Activated naive CD4-positive, alpha-beta T cell (primary cell): ENCODE data around the gene EFEMP1.
"Not testable (repeated sequence)": the region's sequence is repeated elsewhere in the genome, so short reads cannot be mapped to it uniquely, and the experiment has no call there.

Experiments
- DNase-seq, 4 experiments: peaks; one replicate each; lab custom pipeline; 2025; lab: John Stamatoyannopoulos, UW

EFEMP1 gene

DNA sequence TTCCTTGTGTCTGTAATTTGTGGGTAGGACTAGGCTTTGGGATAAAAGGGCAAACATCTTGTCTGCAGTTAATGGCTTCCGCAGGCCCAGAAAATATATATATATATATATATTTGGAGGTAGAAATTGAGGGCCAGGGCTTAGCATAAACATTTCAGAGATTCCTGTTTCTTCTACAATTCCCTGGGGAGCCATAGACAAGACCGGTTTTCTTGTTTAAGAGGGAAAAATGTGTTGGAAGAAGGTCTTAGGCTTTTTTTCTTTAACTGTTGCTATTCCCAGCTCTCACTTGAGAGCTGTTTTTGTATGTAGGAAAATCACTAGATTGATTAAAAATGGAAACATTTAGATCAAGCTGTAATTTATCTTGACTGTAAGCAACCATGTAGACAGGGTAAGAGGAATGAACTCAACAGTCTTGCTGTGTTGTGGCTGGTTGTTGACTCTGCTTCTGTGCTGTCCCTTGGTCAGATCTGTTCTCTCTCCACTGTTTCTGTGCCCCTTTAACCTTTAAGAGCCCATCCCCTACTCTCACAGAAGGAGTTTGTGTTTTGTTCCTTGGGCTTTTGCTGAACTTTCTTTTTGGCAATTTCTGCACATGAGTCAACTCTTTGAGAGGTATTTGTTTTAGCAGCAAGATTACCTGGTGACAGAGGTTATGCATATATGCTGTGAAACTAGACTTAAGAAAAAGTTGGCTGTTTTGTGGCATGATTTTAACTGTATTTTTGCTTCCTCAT, 58.3 kb downstream of the EFEMP1 start:
- no peak for DNase-seq

DNA sequence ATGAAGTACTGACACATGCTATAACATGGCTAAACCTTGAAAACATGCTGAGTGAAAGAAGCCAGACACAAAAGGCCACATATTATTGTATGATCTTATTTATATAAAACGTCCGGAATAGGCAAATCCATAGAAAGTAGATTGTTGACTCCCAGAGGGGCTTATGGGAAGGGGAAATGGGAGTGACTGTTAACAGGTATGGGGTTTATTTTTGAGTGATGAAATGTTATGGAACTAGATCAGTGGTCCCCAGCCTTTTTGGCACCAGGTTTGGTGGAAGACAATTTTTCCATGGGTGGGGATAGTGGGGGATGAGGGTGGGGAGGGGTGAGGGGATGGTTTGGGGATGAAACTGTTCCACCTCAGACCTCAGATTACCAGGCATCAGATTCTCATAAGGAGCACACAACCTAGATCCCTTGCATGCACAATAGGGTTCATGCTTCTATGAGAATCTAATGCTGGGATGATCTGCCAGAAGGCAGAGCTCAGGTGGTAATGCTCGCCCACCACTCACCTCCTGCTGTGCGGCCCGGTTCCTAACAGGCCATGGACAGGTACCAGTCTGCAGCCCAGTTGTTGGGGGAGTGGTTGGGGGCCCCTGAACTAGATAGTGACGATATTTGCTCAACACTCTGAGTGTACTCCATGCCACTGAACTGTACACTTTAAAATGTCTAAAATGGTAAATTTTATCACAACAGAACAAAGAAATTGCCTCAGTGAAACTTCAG, 59.1 kb downstream of the EFEMP1 start:
- DNase-seq, result no peak

DNA sequence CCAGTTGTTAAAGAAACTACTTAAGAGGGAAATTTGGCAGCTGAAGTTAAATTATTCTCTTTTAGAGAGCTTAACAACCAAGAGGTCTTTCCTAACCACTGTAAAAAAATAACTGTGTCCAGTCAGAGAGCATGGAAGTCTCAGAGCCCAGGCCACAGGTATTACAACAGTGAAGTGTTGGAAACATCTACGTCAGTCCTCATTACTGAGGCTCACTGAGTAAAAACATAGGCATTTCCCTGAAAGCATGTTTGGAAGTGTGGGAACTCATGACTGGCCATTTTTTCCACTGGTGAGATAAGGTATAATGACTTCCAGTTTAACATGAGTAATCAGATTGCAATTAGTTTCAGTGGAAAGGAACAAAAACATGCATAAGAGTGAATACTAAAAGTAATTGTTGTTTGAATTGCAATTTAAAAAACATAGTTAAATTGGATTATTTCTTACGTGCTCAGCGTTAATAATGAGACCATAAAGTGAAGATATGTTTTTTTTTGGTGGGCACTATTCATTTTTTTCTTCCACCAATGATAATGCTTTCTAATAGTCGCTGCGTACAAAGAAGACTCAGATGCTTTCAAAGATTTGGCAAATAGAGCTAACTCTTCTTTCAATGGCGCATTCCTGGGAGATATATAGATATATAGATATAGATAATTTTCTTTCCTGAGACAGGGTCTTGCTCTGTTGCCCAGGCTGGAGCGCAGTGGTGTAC, 60.8 kb downstream of the EFEMP1 start:
- DNase-seq, result no peak

DNA sequence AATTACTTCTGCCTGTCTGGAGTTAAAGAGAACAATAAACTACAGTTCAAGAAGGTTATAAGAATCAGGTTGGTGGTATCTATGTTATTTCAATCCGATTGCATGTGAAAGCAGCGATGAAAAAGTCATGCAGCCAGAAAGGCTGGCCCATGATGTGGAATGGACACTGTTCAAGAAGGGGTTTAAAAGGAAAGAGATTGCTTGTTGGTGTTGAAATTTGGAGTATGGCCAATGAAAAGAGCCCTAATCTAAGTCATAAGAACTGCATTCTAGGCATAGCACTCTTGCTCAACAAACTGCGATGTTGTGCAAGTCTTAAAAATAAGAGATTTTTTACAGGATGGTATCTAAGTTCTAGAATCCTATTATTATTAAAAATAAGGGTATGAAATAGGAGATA, 61.3 kb downstream of the EFEMP1 start:
- no peak for DNase-seq

- DNase-seq, result no peak
Observed at GRCh38 chr2:55861733-55862132, 61.8 kb downstream of the EFEMP1 start.

DNA sequence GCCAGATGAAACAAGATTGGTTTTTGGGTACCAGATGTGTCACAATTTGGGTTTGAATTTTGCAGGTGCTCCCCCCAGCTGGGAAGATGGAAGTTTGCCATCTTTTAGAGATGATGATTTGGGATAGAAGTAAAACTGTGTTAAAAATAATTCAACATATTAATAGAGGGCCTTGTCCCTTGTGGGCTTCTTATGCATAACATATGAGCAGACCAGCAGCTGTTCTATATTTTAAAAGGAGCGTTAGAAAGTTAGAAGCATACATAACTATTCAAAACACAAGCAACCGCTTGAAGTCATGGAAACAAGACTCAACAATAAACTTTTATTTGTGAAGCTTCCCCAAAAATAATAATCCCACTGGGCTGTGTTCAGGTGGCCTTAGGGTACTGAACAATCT, 62.8 kb downstream of the EFEMP1 start:
- no peak for DNase-seq

- DNase-seq, result no peak
Observed at GRCh38 chr2:55859875-55860274, 63.7 kb downstream of the EFEMP1 start.

DNA sequence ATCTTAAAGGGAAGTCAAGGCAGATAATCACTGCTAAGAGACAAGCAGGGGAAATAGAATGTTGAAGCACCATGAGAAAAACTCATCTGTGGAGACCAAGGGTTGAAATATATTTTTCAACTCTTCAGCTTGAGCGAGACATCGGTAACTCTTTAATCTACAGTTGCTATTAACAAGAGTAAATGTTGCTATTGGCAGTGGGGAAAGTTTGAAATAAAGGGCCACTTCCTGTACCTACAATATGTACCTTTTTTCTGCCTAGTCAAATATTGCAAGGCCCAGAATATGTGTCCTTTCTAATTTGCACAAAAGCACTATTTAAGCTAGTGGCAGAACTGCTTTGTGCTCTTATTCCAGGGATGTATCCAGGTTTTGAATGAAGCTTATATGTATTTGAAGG, 65.8 kb downstream of the EFEMP1 start:
- DNase-seq, result no peak

- no peak for DNase-seq
Observed at GRCh38 chr2:55856936-55857335, 66.6 kb downstream of the EFEMP1 start.

DNA sequence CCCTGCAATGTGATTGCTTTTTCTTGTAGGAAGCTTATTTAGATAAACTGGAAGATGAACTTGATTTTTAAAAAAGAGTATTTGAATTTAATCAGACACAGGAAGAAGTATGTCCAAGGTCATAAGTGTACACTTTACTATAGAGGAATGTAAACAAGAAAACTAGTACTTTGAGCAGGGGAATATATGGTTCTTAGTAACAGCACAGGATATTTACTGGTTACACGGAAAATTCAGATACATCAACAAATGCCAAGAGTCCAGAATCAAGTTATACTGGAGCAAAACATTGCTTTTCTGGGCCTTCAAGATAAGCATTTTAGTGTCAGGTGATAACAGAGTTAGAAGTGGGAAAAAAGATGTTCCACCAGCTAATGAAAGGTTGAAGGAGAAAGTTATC, 75.5 kb downstream of the EFEMP1 start:
- no peak for DNase-seq

DNA sequence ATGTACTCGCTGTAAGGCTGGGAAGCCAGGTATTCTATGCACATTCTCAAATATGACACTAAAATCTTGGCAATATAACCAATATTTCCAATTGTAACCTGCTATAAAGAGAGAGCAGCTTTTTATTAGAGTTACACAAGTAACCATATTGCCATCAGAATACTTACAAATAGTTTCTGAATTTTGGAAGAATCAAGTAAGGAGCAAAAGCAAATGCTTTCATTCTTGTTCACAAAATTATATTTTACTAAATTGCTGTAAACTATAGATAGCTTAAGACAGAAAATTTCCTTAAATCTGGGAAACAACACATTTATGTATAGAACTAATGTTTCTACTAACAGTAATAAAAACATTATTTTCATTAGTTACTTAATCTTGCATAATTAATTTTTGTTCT, 77.2 kb downstream of the EFEMP1 start:
- DNase-seq, result no peak

GRCh38 chr2:55844986-55845385, 78.6 kb downstream of the EFEMP1 start:
- no peak for DNase-seq

GRCh38 chr2:55843994-55844345, 79.6 kb downstream of the EFEMP1 start:
- no peak for DNase-seq

DNA sequence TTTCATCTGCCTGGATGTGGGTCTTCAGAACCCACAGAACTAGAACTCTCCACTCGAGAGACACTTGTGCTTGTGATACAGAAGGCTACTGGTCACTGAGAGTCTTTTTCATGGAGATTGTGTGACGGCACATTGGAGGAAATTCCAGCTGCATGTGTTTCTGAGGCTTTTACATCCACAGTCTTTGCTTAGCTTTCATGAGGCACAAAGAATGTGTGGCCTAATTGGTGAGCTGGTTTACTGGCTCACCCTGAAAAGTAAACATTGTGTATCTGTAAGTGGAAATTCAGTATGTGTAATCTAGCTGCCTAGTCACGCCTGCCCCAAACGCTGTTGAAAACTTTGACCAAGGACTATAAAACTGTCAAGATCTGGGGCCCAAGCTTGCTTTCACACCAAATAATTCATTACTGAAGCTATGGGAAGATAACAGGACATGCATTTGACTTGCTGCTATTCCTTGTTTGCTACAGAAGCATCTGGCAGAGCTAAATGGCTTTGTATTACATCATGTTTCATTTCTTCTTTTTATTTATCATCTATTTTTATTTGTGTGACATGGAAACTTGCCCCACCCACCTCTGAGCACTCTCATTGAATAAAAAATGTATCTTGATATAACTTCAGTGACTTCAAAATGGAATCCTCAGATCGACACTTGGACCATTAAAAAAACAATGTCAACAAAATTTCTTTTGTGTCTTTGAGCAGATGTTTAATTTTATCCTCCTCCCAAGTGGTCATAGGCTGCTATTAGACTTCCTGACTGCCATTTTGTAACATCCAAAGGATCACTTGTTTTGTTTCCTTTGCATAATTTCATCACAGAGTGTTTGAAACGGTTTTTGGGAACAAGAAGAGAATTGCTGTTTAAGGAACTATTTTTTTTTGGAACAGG, 80.2 kb downstream of the EFEMP1 start:
- no peak for DNase-seq

GRCh38 chr2:55842046-55842445, 81.5 kb downstream of the EFEMP1 start:
- no peak for DNase-seq

DNA sequence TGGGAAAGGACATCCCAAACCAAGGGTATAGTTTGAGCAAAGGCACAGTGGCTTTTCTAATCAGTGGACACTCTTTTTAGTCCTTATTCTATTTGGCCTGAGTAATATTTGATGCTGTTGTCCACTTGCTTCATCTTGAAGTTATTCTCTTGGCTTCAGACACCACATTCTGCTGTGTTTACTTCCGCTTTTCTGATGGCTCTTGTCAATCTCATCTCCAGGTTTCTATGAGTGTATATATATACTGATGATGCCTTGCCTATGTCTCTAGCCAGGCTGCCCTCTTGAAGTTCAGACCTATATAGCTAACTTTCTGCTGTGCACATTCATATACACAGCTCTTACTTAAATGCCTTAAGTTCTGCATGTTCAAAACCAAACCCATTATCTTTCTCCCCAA, 83.1 kb downstream of the EFEMP1 start:
- DNase-seq, result no peak

DNA sequence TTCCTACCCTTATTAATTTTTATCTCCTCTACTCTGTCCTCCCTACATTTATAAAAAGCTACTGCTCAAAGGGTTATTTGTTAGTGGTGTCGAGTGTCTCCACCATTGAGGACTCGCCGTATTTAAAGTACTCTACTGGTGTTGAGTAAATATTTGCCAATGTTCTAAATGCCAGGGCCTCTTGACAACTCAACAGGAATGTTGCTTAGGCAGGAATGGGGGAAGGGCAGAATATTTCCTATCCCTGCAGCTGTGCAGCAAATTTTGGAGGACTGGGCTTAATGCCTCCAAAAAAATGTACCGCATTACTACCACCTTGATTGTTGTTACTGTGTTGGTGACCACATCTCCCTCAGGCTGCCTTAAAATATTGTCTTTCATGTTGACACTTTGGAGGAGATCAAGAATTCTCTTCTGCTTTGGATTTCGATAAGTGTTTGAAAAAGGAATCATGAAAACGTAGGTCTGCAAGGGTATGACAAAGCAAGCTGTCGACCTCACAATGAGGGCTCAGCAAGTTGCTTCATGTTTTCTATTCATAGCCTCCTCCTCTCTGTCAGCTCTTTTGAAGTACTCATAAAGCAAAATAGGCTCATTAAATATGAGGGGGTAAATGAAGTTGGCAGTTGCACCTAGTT, 84.3 kb downstream of the EFEMP1 start:
- no peak for DNase-seq

DNA sequence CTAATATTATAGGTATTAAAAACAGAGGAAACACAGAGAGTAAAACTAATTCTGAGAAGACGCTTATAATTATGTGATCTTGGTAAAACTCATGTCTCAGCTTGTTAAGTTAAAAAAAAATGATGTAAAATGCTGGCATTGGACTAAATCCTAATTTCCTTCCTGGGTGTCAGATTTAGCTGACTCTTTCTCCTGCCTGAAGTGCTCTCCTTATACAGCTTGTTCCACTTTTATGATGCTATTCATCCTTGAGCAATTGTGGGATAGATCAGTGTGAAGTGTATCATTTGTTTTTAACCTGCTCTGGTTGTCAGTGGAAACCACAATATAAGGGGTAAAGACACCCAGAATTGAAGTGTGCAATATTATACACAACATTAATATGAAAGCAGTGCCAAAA, 84.9 kb downstream of the EFEMP1 start:
- no peak for DNase-seq

DNA sequence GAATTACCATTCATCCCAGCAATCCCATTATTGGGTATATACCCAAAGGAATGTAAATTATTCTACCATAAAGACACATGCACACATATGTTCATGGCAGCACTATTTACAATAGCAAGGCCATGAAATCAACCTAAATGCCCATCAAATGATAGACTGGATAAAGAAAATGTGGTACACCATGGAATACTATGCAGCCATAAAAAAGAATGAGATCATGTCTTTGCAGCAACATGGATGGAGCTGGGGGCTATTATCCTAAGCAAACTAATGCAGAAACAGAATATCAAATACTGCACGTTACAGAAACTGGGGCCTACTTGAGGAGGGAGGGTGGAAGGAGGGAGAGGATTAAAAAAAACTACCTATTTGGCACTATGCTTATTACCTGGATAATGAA, 85.5 kb downstream of the EFEMP1 start:
- DNase-seq, result not testable (repeated sequence)

- no peak for DNase-seq
Observed at GRCh38 chr2:55837073-55837472, 86.5 kb downstream of the EFEMP1 start.

GRCh38 chr2:55831671-55832410, 91.7 kb downstream of the EFEMP1 start:
- not testable (repeated sequence) for DNase-seq
